Left hindlimb (tissue), 1 donor: ENCODE measurements around the gene ARL3.

ENCODE experiments used
- DNase-seq: peaks from one replicate; pipeline ENCODE4 v3.0.0-alpha.2; 2018

Gene ARL3

GRCh38 chr10:102633287-102633686, 80.9 kb downstream of the ARL3 start:
- DNase-seq = no peak

DNA sequence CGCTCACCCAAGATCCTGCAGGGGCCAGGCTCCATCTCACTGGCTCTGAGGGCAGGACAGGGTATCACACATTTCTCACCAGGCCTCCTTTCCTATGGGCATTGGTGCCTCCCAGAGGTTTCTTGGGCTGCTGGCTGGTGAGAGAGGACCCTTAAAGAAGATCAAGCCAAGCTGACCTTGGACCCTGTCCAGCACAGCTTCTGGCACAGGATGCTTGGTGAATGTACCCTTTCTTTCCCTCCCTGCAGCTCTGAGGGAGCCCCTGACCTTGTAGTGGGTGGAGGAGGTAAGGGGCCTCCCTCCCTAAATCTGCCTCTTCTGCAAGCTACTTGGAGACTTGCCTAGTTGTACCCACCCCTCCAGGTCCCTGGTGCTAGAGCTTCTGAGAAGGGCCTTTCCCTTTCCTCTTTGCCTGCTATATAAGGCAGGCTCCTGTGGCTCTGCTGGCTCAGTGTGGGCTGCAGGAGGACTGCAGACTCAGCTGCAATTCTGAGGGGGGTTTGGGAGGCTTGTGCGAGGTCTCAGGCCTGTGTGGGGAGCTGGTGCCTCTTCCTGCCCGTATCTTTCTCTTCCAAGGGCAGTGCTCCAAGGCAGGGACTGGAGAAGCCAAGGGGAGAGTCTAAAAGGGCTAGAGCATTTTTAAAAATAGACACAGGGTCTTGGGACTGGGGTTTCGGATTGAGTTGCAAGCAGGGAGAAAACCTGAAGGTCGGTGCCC, 81.6 kb downstream of the ARL3 start:
- DNase-seq = peak; percentile 89

- DNase-seq = no peak
Observed at GRCh38 chr10:102631525-102632393, 82.4 kb downstream of the ARL3 start.

DNA sequence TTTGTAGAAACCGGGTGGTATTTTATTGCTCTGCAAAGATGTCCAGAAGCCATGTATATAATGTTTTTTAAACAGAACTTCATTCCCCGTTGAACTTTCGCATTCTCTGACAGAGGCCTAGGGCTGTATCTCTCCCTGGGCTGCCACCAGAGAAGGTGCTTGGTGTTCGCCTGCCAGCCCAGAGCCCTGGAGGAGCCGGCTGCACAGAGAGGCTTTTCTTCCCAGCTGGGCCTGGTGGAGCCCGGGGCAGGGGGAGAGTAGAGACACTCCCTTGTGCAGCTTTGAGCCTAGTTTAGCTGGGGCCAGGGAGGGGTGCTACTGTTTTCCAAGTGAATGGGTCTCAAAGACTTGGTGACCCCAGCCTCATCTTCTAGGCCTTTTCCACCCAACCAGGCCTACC, 83.5 kb downstream of the ARL3 start:
- no peak for DNase-seq

GRCh38 chr10:102629661-102630614, 84.3 kb downstream of the ARL3 start:
- no peak for DNase-seq

DNA sequence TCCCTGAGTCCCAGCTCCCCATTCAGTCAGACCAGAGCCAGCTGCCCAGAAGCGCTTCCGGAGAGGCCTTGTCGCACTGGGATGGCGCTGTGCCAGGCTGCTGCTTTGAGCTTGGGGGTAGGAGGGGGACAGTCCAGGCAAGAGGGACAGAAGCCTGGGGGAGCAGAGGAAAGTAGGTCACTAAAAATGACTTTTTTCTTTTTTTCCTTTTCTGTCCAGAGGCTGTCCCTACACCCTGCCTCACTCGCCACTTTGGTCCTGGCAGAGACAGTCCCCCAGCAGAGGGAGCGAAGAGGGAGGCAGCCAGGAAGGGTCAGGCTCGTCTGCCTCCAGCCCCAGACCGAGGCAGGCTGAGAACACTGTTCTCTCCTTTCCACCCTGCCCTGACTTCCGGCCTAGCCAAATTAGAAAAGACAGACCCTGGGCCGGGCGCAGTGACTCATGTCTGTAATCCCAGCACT, 85.7 kb downstream of the ARL3 start:
- DNase-seq = no peak

- no peak for DNase-seq
Observed at GRCh38 chr10:102627736-102628293, 86.4 kb downstream of the ARL3 start.

DNA sequence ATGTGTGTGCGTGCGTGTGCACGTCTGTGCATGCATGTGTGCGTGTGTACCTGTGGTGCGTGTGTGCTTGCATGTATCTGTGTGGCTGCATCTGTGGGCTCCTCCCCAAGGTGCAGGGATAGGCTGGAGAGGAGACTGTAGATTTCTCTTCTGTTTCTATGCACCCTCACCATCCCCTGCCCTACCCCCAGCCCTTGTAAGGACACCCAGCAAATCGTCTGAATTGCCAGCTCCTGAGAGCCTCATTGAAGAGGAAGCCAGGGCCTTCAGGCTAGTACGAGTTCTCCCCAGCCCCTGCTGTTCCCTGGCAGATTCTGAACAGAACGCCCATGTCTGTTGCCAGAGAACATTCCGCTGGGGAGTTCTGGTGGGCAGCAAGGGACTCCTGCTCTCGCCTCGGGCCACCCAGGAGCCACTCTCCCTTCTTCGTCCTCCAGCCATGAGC, 86.9 kb downstream of the ARL3 start:
- DNase-seq = no peak

DNA sequence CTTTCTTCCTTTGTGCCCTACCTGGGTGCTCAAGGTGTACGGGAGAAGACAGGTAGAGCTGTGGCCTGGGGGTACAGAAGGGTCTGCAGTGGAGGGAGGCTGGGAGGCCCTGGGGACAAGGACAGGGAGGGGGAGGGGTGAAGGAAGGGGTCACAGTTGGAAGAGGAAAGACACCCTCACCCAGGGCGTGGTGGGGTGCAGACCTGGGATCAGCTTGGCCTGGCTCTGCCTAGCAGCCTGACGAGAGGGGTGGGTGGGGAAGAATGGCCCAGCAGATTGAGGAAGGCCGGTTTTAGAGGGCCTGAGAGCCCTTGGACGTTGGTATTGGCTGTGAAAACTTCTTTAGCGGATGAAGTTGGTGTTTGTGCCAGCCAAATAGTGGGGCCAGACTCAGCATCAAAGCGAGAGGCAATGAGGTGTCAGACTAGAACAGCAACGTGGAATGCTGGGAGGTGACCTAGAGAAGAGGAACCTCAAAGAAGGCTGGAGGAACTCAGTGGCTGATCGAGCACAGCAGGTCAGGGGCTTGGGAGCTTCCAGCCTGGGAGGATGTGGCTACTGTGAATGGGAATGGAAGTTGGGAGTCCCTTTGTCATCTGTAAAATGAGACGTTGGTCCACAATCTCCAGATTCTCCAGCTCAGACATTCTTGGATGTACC, 88.0 kb downstream of the ARL3 start:
- DNase-seq = no peak

DNA sequence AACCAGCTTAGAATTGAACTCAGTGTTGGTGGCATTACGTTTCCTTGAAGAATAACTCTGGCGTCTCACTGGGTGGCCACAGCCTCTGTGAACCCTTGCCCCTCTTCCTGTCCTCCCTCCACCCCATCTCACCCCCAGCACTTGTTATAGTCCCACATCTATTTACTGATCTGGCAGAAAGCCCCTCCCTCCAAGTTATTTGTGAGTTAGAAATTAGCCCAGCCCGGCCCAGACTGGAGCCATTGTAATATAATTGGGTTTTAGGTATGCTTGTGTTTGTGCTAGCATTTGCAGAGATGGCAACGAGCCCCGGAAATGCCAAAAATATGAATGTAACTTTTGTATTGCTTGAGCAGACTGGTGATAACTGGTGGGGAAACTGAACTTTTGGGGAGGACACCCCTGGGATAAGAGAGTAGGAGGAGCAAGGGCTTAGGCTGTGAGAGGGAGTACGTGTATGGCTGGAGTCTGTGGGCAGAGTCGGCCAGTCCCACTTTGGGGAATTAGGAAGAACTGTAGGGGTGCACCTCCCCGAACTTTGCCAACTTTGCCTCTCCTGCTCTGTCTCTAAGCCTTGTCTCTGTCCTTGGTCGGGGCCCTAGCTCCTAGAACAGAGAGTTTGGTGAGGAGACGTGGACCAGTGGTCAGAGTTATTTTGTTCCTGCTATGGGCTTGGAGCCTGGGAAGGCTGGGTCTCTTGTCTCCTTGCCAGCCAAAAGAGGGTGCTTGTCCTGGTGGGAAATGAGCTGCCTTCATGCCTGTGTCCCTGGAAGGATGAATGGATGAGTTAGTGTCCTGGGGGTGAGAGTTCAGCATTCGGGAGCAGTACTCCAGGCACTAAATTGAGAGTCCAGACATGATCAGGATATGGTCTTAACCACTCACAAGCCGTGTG, 89.2 kb downstream of the ARL3 start:
- no peak for DNase-seq

DNA sequence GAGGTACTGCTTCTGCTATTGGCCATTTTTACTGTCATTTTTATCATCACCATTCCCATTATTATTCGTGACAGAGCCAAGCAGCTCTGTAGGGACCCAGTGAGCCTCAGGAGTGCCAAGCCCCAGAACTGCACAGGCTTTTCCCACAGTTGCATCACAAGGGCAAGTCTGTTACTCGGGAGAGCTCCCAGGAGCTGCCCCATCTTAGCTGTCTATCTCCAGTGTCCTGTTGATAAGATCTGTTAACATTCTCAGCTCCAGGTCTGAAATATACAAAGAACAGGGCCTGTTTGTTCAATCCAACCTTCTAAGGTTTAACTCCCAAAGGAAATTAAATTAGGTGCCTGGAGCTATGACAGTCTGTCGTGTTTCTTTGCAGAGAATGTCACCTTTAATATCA, 90.1 kb downstream of the ARL3 start:
- no peak for DNase-seq
